HG03066 (cell line): ENCODE measurements around the gene PCDHGB3.
"Not testable (repeated sequence)": the region's sequence is repeated elsewhere in the genome, so short reads cannot be mapped to it uniquely, and the experiment has no call there.

ENCODE experiments used
- ATAC-seq: cut with Tn5 transposase; IDR thresholded peaks from one replicate; pipeline ENCODE4 v1.9.1; 2021; ENCODE audit warnings: low read depth; ENCODE audit not compliant: unreplicated experiment

PCDHGB3 gene

GRCh38 chr5:141369994-141370848 lies at the start of gene PCDHGB3:
Gene PCDHGB3 (plus strand): TSS chr5:141370242. CDS start chr5:141370395, 153 bp downstream.
- ATAC-seq = no peak

DNA sequence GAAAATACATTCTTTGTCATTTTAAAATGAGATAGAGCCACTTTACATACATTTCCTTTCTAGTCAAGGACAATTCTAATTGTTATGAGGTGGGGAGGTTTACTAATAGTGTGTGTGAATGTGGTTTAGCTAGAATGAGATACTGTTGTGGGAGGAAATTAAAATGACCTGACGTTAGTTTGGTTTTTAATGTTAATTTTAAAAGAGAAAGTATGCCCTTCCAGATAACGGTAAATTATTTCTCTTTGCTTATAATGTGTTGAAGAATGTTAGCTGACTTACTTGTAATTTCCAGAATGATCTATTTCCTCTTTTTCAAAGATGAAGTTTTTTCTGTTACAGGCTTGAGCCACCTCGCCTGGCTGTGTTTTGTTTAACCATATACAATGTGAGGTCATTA lies 47.8 kb upstream of the PCDHGB3 start:
- no peak for ATAC-seq

GRCh38 chr5:141326088-141326854 lies 43.8 kb upstream of the PCDHGB3 start:
- ATAC-seq = peak; percentile 62

DNA sequence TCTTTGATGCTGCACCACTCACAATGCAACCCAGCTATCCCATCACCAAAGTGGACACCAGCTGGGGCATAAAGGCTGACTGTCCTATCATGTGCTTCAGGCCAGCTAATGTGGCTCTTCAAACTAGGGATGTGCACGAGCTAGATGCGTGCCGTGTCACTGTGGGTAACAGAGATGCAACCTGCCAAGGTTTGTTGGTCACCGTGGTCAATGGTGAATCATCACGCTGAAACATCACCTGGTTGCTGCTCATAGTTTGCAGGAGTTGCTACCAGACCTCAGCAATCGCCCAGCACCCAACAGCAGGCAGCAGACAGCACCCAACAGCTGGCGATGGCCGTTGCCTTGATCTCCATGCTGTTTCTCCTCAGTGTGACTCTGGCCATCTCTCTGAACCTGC lies 41.8 kb upstream of the PCDHGB3 start:
- ATAC-seq = no peak

DNA sequence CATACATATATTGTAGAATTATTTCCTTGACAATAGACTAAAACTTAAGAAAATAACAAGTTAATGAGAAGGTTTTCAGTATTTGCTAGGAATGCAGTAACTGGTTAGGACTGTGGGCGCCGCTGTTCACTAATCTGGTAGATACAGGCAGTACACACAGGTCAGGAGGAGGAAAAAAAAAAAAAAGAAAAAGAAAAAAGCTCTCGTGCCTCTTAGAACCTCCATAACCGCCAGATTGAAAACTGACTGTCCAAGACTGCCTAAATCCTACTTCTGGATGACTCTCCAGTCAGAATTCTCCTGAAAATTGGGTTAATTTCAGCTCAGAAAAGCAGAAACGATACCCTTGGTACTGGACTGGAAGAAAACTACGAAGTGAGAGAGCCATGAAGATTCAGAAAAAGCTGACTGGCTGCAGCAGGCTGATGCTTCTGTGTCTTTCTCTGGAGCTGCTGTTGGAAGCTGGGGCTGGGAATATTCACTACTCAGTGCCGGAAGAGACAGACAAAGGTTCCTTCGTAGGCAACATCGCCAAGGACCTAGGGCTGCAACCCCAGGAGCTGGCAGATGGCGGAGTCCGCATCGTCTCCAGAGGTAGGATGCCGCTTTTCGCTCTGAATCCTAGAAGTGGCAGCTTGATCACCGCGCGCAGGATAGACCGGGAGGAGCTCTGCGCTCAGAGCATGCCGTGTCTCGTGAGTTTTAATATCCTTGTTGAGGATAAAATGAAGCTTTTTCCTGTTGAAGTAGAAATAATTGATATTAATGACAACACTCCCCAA lies 39.6 kb upstream of the PCDHGB3 start, which contains the start of gene PCDHGA1:
TSS of gene PCDHGA1 (plus strand) at position 216 of the 782 bp plus-strand sequence.
- ATAC-seq = peak; percentile 52

GRCh38 chr5:141332571-141332970 lies 37.5 kb upstream of the PCDHGB3 start:
- not testable (repeated sequence) for ATAC-seq

- ATAC-seq = no peak
Observed at GRCh38 chr5:141338538-141339306, 31.3 kb upstream of the PCDHGB3 start, which contains the start of gene PCDHGA2. Gene PCDHGA2 (plus strand): TSS chr5:141338760.

GRCh38 chr5:141340781-141341354 lies 29.2 kb upstream of the PCDHGB3 start:
- ATAC-seq = not testable (repeated sequence)

GRCh38 chr5:141342773-141343172 lies 27.3 kb upstream of the PCDHGB3 start:
- no peak for ATAC-seq

- no peak for ATAC-seq
Observed at GRCh38 chr5:141343242-141343952, 26.6 kb upstream of the PCDHGB3 start, which contains the start of gene PCDHGA3. Gene PCDHGA3 (plus strand): TSS chr5:141343829. CDS start chr5:141344034, 205 bp downstream.

DNA sequence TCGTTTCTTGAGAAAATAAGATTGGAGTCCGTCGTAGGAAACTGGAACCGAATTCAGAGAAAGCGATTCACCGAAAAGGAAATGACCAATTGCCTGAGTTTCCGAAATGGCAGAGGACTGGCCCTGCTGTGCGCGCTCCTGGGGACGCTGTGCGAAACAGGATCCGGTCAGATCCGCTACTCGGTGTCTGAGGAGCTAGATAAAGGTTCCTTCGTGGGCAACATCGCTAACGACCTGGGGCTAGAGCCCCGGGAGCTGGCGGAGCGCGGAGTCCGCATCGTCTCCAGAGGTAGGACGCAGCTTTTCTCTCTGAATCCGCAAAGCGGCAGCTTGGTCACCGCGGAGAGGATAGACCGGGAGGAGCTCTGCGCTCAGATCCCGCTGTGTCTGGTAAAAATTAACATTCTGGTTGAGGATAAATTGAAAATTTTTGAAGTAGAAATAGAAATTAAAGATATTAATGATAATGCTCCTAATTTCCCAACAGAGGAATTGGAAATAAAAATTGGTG lies 26.0 kb upstream of the PCDHGB3 start:
- no peak for ATAC-seq

- ATAC-seq = no peak
Observed at GRCh38 chr5:141345327-141345726, 24.7 kb upstream of the PCDHGB3 start.

DNA sequence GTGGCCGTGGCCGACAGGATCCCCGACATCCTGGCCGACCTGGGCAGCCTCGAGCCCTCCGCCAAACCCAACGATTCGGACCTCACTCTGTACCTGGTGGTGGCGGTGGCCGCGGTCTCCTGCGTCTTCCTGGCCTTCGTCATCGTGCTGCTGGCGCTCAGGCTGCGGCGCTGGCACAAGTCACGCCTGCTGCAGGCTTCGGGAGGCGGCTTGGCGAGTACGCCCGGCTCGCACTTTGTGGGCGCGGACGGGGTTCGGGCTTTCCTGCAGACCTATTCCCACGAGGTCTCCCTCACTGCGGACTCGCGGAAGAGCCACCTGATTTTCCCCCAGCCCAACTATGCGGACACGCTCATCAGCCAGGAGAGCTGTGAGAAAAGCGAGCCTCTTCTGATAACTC lies 24.0 kb upstream of the PCDHGB3 start:
- not testable (repeated sequence) for ATAC-seq

DNA sequence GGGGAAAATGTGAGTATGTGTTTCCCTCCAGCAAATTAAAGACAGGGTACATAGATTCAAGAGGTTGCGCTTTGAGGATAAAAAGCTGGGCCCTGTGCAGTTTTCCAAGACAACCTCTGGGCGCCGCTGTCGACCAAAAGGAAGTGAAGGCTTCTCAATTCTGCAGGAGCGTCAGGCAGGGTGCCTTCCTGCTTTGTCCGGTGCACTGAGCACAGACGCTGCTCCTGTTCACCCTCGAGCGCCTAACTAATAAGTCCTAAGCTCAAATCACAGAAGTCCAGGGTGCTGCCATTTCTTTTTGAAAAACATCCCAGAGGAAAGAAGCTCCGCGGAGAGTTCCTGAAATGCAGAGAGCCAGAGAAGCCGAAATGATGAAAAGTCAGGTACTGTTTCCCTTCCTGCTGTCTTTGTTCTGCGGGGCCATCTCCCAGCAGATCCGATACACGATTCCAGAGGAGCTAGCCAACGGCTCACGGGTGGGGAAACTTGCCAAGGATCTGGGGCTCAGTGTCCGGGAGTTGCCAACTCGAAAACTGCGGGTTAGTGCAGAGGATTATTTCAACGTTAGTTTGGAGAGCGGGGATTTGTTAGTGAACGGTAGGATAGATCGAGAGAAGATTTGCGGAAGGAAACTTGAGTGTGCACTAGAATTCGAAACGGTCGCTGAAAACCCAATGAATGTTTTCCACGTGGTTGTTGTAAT lies 20.0 kb upstream of the PCDHGB3 start, which contains the start of gene PCDHGB1:
TSS of gene PCDHGB1 (plus strand) at position 183 of the 703 bp plus-strand sequence. CDS start at position 345, 162 bp downstream.
- ATAC-seq = no peak

GRCh38 chr5:141351591-141351990 lies 18.5 kb upstream of the PCDHGB3 start:
- no peak for ATAC-seq

GRCh38 chr5:141354900-141355469 lies 15.1 kb upstream of the PCDHGB3 start, which contains the start of gene PCDHGA4:
Gene PCDHGA4 (plus strand): TSS chr5:141355021. CDS start chr5:141355108, 87 bp downstream.
- ATAC-seq = no peak

- ATAC-seq = no peak
Observed at GRCh38 chr5:141355641-141356040, 14.4 kb upstream of the PCDHGB3 start.
